GM18502 (cell line): Measurements from ENCODE around the gene MSS51.
"Not testable (repeated sequence)": the region's sequence is repeated elsewhere in the genome, so short reads cannot be mapped to it uniquely, and the experiment has no call there.

Source experiments
- ATAC-seq: cut with Tn5 transposase; IDR thresholded peaks from one replicate; pipeline ENCODE4 v1.9.1; 2021; ENCODE audit warnings: mild to moderate bottlenecking; ENCODE audit not compliant: unreplicated experiment, poor library complexity

Gene MSS51

GRCh38 chr10:73416571-73416970, 16.8 kb downstream of the MSS51 start:
- ATAC-seq = no peak

GRCh38 chr10:73414230-73414945, 19.0 kb downstream of the MSS51 start:
- ATAC-seq = peak; percentile 35

- ATAC-seq = peak; percentile 93
Measured at GRCh38 chr10:73413528-73414229, 19.7 kb downstream of the MSS51 start, which contains the start of gene ANXA7. ANXA7 (minus strand) TSS chr10:73414058; CDS start chr10:73400856, 13,202 bp downstream.

GRCh38 chr10:73413108-73413527, 20.2 kb downstream of the MSS51 start:
- peak; percentile 35 for ATAC-seq

GRCh38 chr10:73410897-73411296, 22.5 kb downstream of the MSS51 start:
- no peak for ATAC-seq

- no peak for ATAC-seq
Measured at GRCh38 chr10:73408978-73409521, 24.3 kb downstream of the MSS51 start.

- no peak for ATAC-seq
Measured at GRCh38 chr10:73408061-73408460, 25.3 kb downstream of the MSS51 start.

- no peak for ATAC-seq
Measured at GRCh38 chr10:73407495-73407894, 25.9 kb downstream of the MSS51 start.

- ATAC-seq = no peak
Measured at GRCh38 chr10:73406846-73407245, 26.5 kb downstream of the MSS51 start.

- no peak for ATAC-seq
Measured at GRCh38 chr10:73405556-73405955, 27.8 kb downstream of the MSS51 start.

- no peak for ATAC-seq
Measured at GRCh38 chr10:73404690-73405089, 28.7 kb downstream of the MSS51 start.

- no peak for ATAC-seq
Measured at GRCh38 chr10:73401636-73402035, 31.7 kb downstream of the MSS51 start.

GRCh38 chr10:73399063-73399462, 34.3 kb downstream of the MSS51 start:
- no peak for ATAC-seq

GRCh38 chr10:73398024-73398423, 35.3 kb downstream of the MSS51 start:
- no peak for ATAC-seq

- ATAC-seq = not testable (repeated sequence)
Measured at GRCh38 chr10:73394325-73394724, 39.0 kb downstream of the MSS51 start.

GRCh38 chr10:73388228-73388627, 45.1 kb downstream of the MSS51 start:
- no peak for ATAC-seq

- no peak for ATAC-seq
Measured at GRCh38 chr10:73386583-73386982, 46.8 kb downstream of the MSS51 start.

- no peak for ATAC-seq
Measured at GRCh38 chr10:73379064-73379748, 54.2 kb downstream of the MSS51 start.

GRCh38 chr10:73376679-73377078, 56.7 kb downstream of the MSS51 start:
- no peak for ATAC-seq
